ENCODE data around the gene R3HDM2. TPM values are rescaled to one million over a fixed set of nuclear protein-coding genes. Genes with fewer than 3 reads are reported as not detected.
A peak's percentile ranks its signal among the peaks of the same experiment; 100 is the strongest.

R3HDM2 gene
- total RNA-seq, 4 donors from 2014 or later, result 43.4 to 97.6 (median 65.1) TPM

GRCh38 chr12:57242691-57243454 lies 188.0 kb downstream of the R3HDM2 start:
- H3K27me3 ChIP-seq, result peaks cover 52% of the 10 kb centered on the region
- no peak overlapping the region for H3K27ac ChIP-seq
- H3K36me3 ChIP-seq, result no peaks in the 10 kb centered on the region
- under 1% methylated on average over 18 of the region's 45 CpGs for WGBS
- H3K4me3 ChIP-seq, result peak overlapping the region; percentile 46
- no peaks in the 10 kb centered on the region for H3K9me3 ChIP-seq
- peak in 1 of 2 donors; percentile 76 for DNase-seq (ENCODE audit: low spot score in 2 of 2)
- TF ChIP-seq POLR2A (IDR thresholded peaks at IDR 0.05) (no peak), CTCF (IDR thresholded peaks at IDR 0.05) (peak; percentile 15 to 53)
- peaks cover 62% of the 10 kb centered on the region for H3K4me1 ChIP-seq

GRCh38 chr12:57242329-57242690 lies 188.5 kb downstream of the R3HDM2 start:
- Histone ChIP-seq H3K4me3 (peak overlapping the region; percentile 46), H3K36me3 (no peaks in the 10 kb centered on the region), H3K27ac (no peak overlapping the region), H3K4me1 (peaks cover 68% of the 10 kb centered on the region), H3K9me3 (no peaks in the 10 kb centered on the region), H3K27me3 (peaks cover 58% of the 10 kb centered on the region)
- TF ChIP-seq POLR2AphosphoS5 (IDR thresholded peaks at IDR 0.05), result no peak
- no peak for TF ChIP-seq CTCF (IDR thresholded peaks at IDR 0.05)
- TF ChIP-seq EP300 (IDR thresholded peaks at IDR 0.05), result no peak
- no peak for TF ChIP-seq POLR2A (IDR thresholded peaks at IDR 0.05)
- 0% methylated on average over 17 of the region's 18 CpGs for WGBS
- peak in 1 of 2 donors; percentile 77 for DNase-seq (ENCODE audit: low spot score in 2 of 2)

GRCh38 chr12:57241402-57242310 lies 189.2 kb downstream of the R3HDM2 start:
- WGBS, result 8% methylated on average over 37 of the region's 48 CpGs
- no peaks in the 10 kb centered on the region for H3K9me3 ChIP-seq
- H3K27me3 ChIP-seq, result peaks cover 61% of the 10 kb centered on the region
- no peak overlapping the region for H3K4me3 ChIP-seq
- peak in 1 of 2 donors; percentile 63 for DNase-seq (ENCODE audit: low spot score in 2 of 2)
- TF ChIP-seq POLR2AphosphoS5 (IDR thresholded peaks at IDR 0.05) (no peak), EP300 (IDR thresholded peaks at IDR 0.05) (no peak)
- peaks cover 74% of the 10 kb centered on the region for H3K4me1 ChIP-seq
- H3K27ac ChIP-seq, result no peak overlapping the region
- no peaks in the 10 kb centered on the region for H3K36me3 ChIP-seq

- H3K9me3 ChIP-seq, result no peaks in the 10 kb centered on the region
- H3K36me3 ChIP-seq, result no peaks in the 10 kb centered on the region
- TF ChIP-seq CTCF (IDR thresholded peaks at IDR 0.05), result no peak
- TF ChIP-seq POLR2A (IDR thresholded peaks at IDR 0.05), result no peak
- TF ChIP-seq POLR2AphosphoS5 (IDR thresholded peaks at IDR 0.05), result no peak
- TF ChIP-seq EP300 (IDR thresholded peaks at IDR 0.05), result no peak
- peaks cover 81% of the 10 kb centered on the region for H3K4me1 ChIP-seq
- WGBS, result 25% methylated on average over 6 of the region's 19 CpGs
- H3K27me3 ChIP-seq, result peaks cover 66% of the 10 kb centered on the region
- peak overlapping the region; percentile 56 for H3K4me3 ChIP-seq
- peak in 1 of 2 donors; percentile 70 for DNase-seq (ENCODE audit: low spot score in 2 of 2)
- H3K27ac ChIP-seq, result no peak overlapping the region
Observed at GRCh38 chr12:57240926-57241401, 189.9 kb downstream of the R3HDM2 start.

GRCh38 chr12:57240066-57240921 lies 190.5 kb downstream of the R3HDM2 start:
- Histone ChIP-seq H3K27me3 (peaks cover 66% of the 10 kb centered on the region), H3K36me3 (no peaks in the 10 kb centered on the region), H3K4me3 (peak overlapping the region; percentile 56), H3K4me1 (peaks cover 88% of the 10 kb centered on the region), H3K27ac (no peak overlapping the region), H3K9me3 (no peaks in the 10 kb centered on the region)
- DNase-seq (ENCODE audit: low spot score in 2 of 2), result peak in 1 of 2 donors; percentile 74
- TF ChIP-seq EP300 (IDR thresholded peaks at IDR 0.05) (no peak), POLR2A (IDR thresholded peaks at IDR 0.05) (no peak), CTCF (IDR thresholded peaks at IDR 0.05) (no peak), POLR2AphosphoS5 (IDR thresholded peaks at IDR 0.05) (no peak)
- under 1% methylated on average over 57 of the region's 72 CpGs for WGBS

Measured in suprapubic skin (tissue), 4 donors.